Liver (tissue), 9 donors: ENCODE data around the gene SMU1. TPM values are rescaled to one million over a fixed set of nuclear protein-coding genes. Genes with fewer than 3 reads are reported as not detected.
A peak's percentile ranks its signal among the peaks of the same experiment; 100 is the strongest.

Source experiments
- DNase-seq: peaks from one replicate; pipeline ENCODE4 v3.0.0-alpha.2; 2017; ENCODE audit warnings: low spot score
- H3K27ac ChIP-seq, 2 donors: one replicate each; pipeline ENCODE4 v1.7.0; 2013; ENCODE audit warnings: inconsistent platforms in 2 of 2, low read length in 2 of 2, control low read depth in 1 of 2, low read depth in 1 of 2, mild to moderate bottlenecking in 1 of 2
- H3K27me3 ChIP-seq, 4 donors: one replicate each; pipeline versions ENCODE4 v1.6.1 to v1.7.0; 2013; ENCODE audit warnings: low read length in 3 of 4, inconsistent platforms in 1 of 4, mild to moderate bottlenecking in 1 of 4, moderate library complexity in 1 of 4; ENCODE audit not compliant: control insufficient read depth in 4 of 4, insufficient read depth in 4 of 4
- H3K36me3 ChIP-seq, 4 donors: one replicate each; pipeline versions ENCODE4 v1.6.1 to v1.7.0; 2013; ENCODE audit warnings: low read length in 3 of 4, mild to moderate bottlenecking in 3 of 4, low read depth in 1 of 4, moderate library complexity in 1 of 4; ENCODE audit not compliant: control insufficient read depth in 4 of 4, insufficient read depth in 3 of 4
- H3K4me1 ChIP-seq, 4 donors: one replicate each; pipeline versions ENCODE4 v1.6.1 to v1.7.0; 2013; ENCODE audit warnings: low read length in 3 of 4, mild to moderate bottlenecking in 3 of 4, moderate library complexity in 1 of 4; ENCODE audit not compliant: control insufficient read depth in 4 of 4, insufficient read depth in 4 of 4
- H3K4me3 ChIP-seq, 3 donors: one replicate each; pipeline versions ENCODE4 v1.6.1 to v1.7.0; 2013; ENCODE audit warnings: low read length in 3 of 3, control low read depth in 1 of 3, low read depth in 1 of 3, mild to moderate bottlenecking in 1 of 3
- H3K9ac ChIP-seq, 2 donors: one replicate each; pipeline ENCODE4 v1.7.0; 2013; ENCODE audit warnings: low read length in 2 of 2, mild to moderate bottlenecking in 2 of 2, moderate library complexity in 2 of 2, control low read depth in 1 of 2, low read depth in 1 of 2
- H3K9me3 ChIP-seq, 4 donors: one replicate each; pipeline versions ENCODE4 v1.6.1 to v1.7.0; 2013; ENCODE audit warnings: low read length in 3 of 4; ENCODE audit not compliant: control insufficient read depth in 4 of 4
- ATF3 ChIP-seq: IDR thresholded peaks from 2 replicates; pipeline ENCODE4 v1.6.1; 2016; ENCODE audit warnings: antibody characterized with exemption
- CTCF ChIP-seq: fragments of 150-350 bp; IDR thresholded peaks from 2 replicates; pipeline ENCODE4 v1.5.1; 2017; ENCODE audit warnings: improper control_type of control experiment, low read depth, low read length; ENCODE audit not compliant: missing input control
- EGR1 ChIP-seq, 2 donors: IDR thresholded peaks; 2 replicates each; pipeline ENCODE4 v1.6.1; 2016 to 2018; ENCODE audit warnings: antibody characterized with exemption in 2 of 2, low read depth in 2 of 2
- FOXA1 ChIP-seq: IDR thresholded peaks from 2 replicates; pipeline ENCODE4 v1.6.1; 2016; ENCODE audit warnings: antibody characterized with exemption
- FOXA2 ChIP-seq: IDR thresholded peaks from 2 replicates; pipeline ENCODE4 v1.6.1; 2016; ENCODE audit warnings: antibody characterized with exemption
- GABPA ChIP-seq, 2 donors: IDR thresholded peaks in 1 of 2; conservative IDR thresholded peaks in 1 of 2; 2 replicates each; pipeline ENCODE4 v1.6.1; 2016; ENCODE audit warnings: antibody characterized with exemption in 2 of 2, mild to moderate bottlenecking in 1 of 2, moderate library complexity in 1 of 2
- HNF4A ChIP-seq, 2 donors: conservative IDR thresholded peaks; 2 replicates each; pipeline ENCODE4 v1.6.1; 2016; ENCODE audit warnings: antibody characterized with exemption in 2 of 2, mild to moderate bottlenecking in 2 of 2
- HNF4G ChIP-seq: IDR thresholded peaks from 2 replicates; pipeline ENCODE4 v1.6.1; 2016; ENCODE audit warnings: antibody characterized with exemption
- JUND ChIP-seq, 2 donors: IDR thresholded peaks; 2 replicates each; pipeline ENCODE4 v1.6.1; 2016; ENCODE audit warnings: antibody characterized with exemption in 2 of 2
- MAX ChIP-seq: IDR thresholded peaks from 2 replicates; pipeline ENCODE4 v1.6.1; 2016; ENCODE audit warnings: antibody characterized with exemption
- NR2F2 ChIP-seq: IDR thresholded peaks from 2 replicates; pipeline ENCODE4 v1.6.1; 2016; ENCODE audit warnings: antibody characterized with exemption
- RAD21 ChIP-seq, 2 donors: IDR thresholded peaks; 2 replicates each; pipeline ENCODE4 v1.6.1; 2016; ENCODE audit warnings: antibody characterized with exemption in 2 of 2, mild to moderate bottlenecking in 2 of 2
- REST ChIP-seq: IDR thresholded peaks from 2 replicates; pipeline ENCODE4 v1.6.1; 2016; ENCODE audit warnings: antibody characterized with exemption, mild to moderate bottlenecking
- RXRA ChIP-seq, 2 donors: IDR thresholded peaks; 2 replicates each; pipeline ENCODE4 v1.6.1; 2017 to 2018; ENCODE audit warnings: antibody characterized with exemption in 2 of 2, mild to moderate bottlenecking in 1 of 2
- SP1 ChIP-seq: IDR thresholded peaks from 2 replicates; pipeline ENCODE4 v1.6.1; 2018; ENCODE audit warnings: antibody characterized with exemption, mild to moderate bottlenecking
- TAF1 ChIP-seq: conservative IDR thresholded peaks from 2 replicates; pipeline ENCODE4 v1.6.1; 2016; ENCODE audit warnings: antibody characterized with exemption, mild to moderate bottlenecking
- YY1 ChIP-seq: IDR thresholded peaks from 2 replicates; pipeline ENCODE4 v1.6.1; 2016; ENCODE audit warnings: antibody characterized with exemption, mild to moderate bottlenecking
- ZBTB33 ChIP-seq: IDR thresholded peaks from 2 replicates; pipeline ENCODE4 v1.6.1; 2016; ENCODE audit warnings: antibody characterized with exemption
- WGBS: extraction: QIAGEN DNeasy Blood & Tissue Kit; methylation state at CpG from one replicate; pipeline ENCODE4 v1.1.7; 2013; 5-methylcytosine and 5-hydroxymethylcytosine counted together
- polyA plus RNA-seq, 2 donors: library from polyadenylated mRNA; stranded (reverse) in 1 of 2; unstranded in 1 of 2; fragments of 200-250 nt in 1 of 2; fragments of >200 nt in 1 of 2; fragmentation: Nextera tagmentation in 1 of 2; extraction: Ambion mirVana in 1 of 2; gene quantifications; one replicate each; pipeline versions ENCODE4 v1.2.1 to v1.2.3, GENCODE V29; 2013 to 2015
- total RNA-seq, 2 donors: library from RNA; depleted of rRNA; stranded (reverse); fragments of >200 nt; gene quantifications; one replicate each; pipeline ENCODE4 v1.2.3, GENCODE V29; 2014
- donor health status: healthy.
- donor health status: healthy.
- donor health status: healthy.
- donor health status: healthy.
- donor health status: healthy.

SMU1 gene
- total and polyA plus RNA-seq, 4 donors = 5.3 to 14.2 (median 9.5) TPM

GRCh38 chr9:33106827-33107621 is 30.6 kb upstream of the SMU1 start:
- Histone ChIP-seq H3K9ac (no peak overlapping the region), H3K4me3 (no peak overlapping the region), H3K36me3 (peaks cover 3 to 19% (median 12%) of the 10 kb centered on the region in 4 donors), H3K27me3 (no peaks in the 10 kb centered on the region), H3K4me1 (peaks cover 3 to 15% (median 6%) of the 10 kb centered on the region in 4 donors), H3K9me3 (no peaks in the 10 kb centered on the region), H3K27ac (peak overlapping the region; percentile 4 to 55)
- DNase-seq = peak; percentile 35
- peak; percentile 57 for TF ChIP-seq NR2F2
- no peak for TF ChIP-seq FOXA1
- TF ChIP-seq HNF4A (conservative IDR thresholded peaks at IDR 0.05) = peak; percentile 39 to 42
- peak; percentile 52 to 68 for TF ChIP-seq RXRA (IDR thresholded peaks at IDR 0.05)
- TF ChIP-seq SP1 = peak; percentile 43
- TF ChIP-seq RAD21 (IDR thresholded peaks at IDR 0.05) = peak in 1 of 2 donors; percentile 21
- TF ChIP-seq GABPA (IDR thresholded peaks at IDR 0.05 in 1 of 2, conservative IDR thresholded peaks at IDR 0.05 in 1 of 2) = peak; percentile 26 to 35
- TF ChIP-seq FOXA2 = no peak
- TF ChIP-seq REST = no peak
- no peak for TF ChIP-seq YY1
- 43% methylated on average over 10 of the region's 10 CpGs for whole genome bisulfite sequencing

GRCh38 chr9:33106372-33106771 is 29.9 kb upstream of the SMU1 start:
- 64% methylated on average over 4 of the region's 4 CpGs for WGBS
- no peak for TF ChIP-seq RXRA (IDR thresholded peaks at IDR 0.05)
- no peak for TF ChIP-seq ATF3
- TF ChIP-seq JUND (IDR thresholded peaks at IDR 0.05) = no peak
- no peak for TF ChIP-seq FOXA1
- TF ChIP-seq REST = no peak
- TF ChIP-seq SP1 = no peak
- TF ChIP-seq TAF1 = no peak
- no peak for TF ChIP-seq FOXA2
- TF ChIP-seq MAX = no peak
- no peak for TF ChIP-seq EGR1 (IDR thresholded peaks at IDR 0.05; ENCODE audit: low read depth in 2 of 2)
- TF ChIP-seq GABPA (IDR thresholded peaks at IDR 0.05 in 1 of 2, conservative IDR thresholded peaks at IDR 0.05 in 1 of 2) = no peak
- TF ChIP-seq CTCF = no peak
- no peak for TF ChIP-seq YY1
- no peak for TF ChIP-seq RAD21 (IDR thresholded peaks at IDR 0.05)
- TF ChIP-seq ZBTB33 = no peak
- TF ChIP-seq HNF4G = no peak
- TF ChIP-seq HNF4A (conservative IDR thresholded peaks at IDR 0.05) = no peak
- no peak for TF ChIP-seq NR2F2
- peaks cover 3 to 15% (median 6%) of the 10 kb centered on the region in 4 donors for H3K4me1 ChIP-seq
- H3K4me3 ChIP-seq = no peak overlapping the region
- no peaks in the 10 kb centered on the region for H3K27me3 ChIP-seq
- peaks cover 0 to 12% (median 5%) of the 10 kb centered on the region in 4 donors for H3K36me3 ChIP-seq
- no peak overlapping the region for H3K9ac ChIP-seq
- H3K9me3 ChIP-seq = no peaks in the 10 kb centered on the region
- H3K27ac ChIP-seq = peak overlapping the region in 1 of 2 donors; percentile 25
- DNase-seq = no peak
